Hepatocyte (in vitro differentiated cells): ENCODE measurements around the gene CFAP99.

ENCODE experiments used
- EZH2 ChIP-seq: fragments of 200-600 bp; sonication (generic); IDR thresholded peaks from 2 replicates; pipeline ENCODE4 v1.6.1; 2016; ENCODE audit warnings: antibody characterized with exemption, mild to moderate bottlenecking, borderline replicate concordance
- TF ChIP-seq, protein P1 (sequence below): fragments of 200-600 bp; sonication (generic); IDR thresholded peaks from 2 replicates; pipeline ENCODE4 v1.5.1; 2016; ENCODE audit warnings: antibody characterized with exemption, mild to moderate bottlenecking; ENCODE audit not compliant: poor library complexity

DNA sequence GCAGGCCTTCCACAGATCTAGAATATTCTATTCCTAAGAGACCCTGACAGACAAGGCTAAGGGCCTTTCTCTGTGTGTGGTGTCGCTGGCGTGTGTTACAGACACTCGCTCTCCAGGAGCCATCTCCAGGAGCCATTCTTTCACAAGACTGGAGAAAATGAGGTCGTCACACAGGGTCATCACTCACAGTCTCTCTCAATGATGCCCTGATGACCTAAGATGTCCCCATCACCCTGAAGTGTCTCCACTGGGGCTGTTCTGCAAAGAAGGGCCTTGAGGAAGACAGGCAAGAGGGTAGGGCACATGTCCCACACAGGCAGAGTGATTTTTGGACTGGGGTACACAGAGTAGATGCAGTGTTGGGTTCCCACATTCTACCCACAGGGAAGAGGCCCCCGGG lies 35.0 kb upstream of the CFAP99 start:
- TF ChIP-seq, protein P1, sequence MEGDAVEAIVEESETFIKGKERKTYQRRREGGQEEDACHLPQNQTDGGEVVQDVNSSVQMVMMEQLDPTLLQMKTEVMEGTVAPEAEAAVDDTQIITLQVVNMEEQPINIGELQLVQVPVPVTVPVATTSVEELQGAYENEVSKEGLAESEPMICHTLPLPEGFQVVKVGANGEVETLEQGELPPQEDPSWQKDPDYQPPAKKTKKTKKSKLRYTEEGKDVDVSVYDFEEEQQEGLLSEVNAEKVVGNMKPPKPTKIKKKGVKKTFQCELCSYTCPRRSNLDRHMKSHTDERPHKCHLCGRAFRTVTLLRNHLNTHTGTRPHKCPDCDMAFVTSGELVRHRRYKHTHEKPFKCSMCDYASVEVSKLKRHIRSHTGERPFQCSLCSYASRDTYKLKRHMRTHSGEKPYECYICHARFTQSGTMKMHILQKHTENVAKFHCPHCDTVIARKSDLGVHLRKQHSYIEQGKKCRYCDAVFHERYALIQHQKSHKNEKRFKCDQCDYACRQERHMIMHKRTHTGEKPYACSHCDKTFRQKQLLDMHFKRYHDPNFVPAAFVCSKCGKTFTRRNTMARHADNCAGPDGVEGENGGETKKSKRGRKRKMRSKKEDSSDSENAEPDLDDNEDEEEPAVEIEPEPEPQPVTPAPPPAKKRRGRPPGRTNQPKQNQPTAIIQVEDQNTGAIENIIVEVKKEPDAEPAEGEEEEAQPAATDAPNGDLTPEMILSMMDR = no peak
- no peak for TF ChIP-seq EZH2
